Cortex of kidney (tissue), 1 donor: ENCODE data around the gene CLIP3.

Experiments used
- DNase-seq: peaks from one replicate; lab custom pipeline; 2025; lab: John Stamatoyannopoulos, UW

Gene CLIP3

GRCh38 chr19:35978271-35978670, 54.4 kb downstream of the CLIP3 start:
- no peak for DNase-seq

DNA sequence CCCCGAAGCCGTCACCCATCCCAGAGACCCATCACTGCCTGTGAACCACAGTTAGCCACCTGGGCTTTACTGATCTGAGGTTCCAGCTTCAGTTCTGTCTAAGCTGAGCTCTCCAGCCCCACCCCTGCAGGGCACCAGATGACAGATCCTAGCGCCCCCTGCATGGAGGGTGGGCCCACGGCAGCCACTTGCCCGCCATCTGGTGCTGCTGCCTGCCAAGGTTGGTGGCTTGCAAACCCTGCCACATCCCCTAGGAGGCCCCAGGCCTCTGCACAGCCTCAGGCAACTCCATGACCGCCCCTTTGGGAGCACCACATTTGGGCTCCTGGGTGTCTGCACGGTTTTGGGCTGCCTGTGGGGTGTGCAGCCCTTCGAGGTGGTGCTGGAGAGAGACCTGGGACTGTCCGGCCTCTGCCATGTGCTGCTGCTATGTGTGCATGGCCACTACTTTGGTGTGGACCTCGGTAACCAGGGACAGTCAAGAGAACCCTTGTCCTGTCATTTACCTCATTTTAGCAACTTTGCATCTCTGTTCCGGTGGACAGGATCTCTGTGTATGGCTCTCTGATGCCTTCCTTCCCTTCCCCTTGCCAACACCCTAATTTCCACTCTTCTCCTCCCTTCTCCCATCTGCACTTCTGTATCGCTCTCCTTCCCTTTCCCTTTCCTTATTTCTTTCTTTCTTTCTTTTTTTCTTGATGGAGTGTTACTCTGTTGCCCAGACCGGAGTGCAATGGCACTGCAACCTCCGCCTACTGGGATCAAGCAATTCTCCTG, 55.0 kb downstream of the CLIP3 start:
- no peak for DNase-seq

DNA sequence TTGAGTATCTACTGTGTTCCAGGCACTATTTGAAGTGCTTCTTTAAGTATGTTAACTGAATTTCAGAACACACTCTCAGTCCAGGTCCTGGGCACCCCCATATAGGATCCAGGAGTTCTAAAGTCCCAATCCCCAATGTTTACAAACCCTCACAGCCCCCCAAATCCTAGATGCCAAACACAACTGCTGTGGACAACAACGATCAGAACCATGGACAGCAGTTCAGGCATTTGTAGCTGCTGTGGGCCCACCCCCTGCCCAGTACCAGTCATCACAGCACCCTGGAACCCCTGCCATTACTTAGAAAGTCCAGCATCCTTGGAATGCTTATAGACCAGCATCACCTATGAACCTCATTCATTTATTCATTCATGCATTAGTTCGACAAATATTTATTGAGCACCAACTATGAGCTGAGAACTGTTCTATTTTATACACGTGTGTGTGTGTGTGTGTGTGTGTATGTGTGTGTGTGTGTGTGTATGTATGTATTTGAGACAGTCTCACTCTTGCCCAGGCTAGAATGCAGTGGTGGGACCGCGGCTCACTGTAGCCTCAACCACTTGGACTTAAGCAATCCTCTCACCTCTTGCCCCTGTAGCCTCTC, 57.0 kb downstream of the CLIP3 start:
- DNase-seq = no peak

DNA sequence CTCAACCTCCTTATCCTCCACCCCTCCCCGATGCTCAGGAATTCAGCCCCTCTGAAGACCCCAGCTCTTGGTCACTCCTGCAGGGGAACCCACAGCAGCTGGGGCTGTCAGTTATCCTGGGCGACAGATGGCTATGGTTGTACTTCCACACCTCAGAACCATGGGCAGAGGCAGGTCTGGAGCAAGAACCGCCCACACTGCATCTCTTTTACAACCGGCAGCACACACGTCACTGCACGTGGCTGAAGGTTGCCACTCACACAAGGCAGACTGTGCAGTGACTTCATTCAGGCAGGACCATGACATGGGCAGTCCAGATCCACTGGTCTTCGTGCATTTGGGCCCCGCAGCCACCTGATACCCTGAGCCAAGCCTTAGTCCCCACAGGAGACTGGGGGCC, 59.2 kb downstream of the CLIP3 start:
- no peak for DNase-seq

- DNase-seq = no peak
These were observed 65.9 kb downstream of the CLIP3 start for GRCh38 chr19:35966771-35967170.
